GM18909 (cell line): Measurements from ENCODE around the gene HAS3.
A peak's percentile ranks its signal among the peaks of the same experiment; 100 is the strongest.
"Not testable (repeated sequence)": the region's sequence is repeated elsewhere in the genome, so short reads cannot be mapped to it uniquely, and the experiment has no call there.

Experiments used
- ATAC-seq: cut with Tn5 transposase; IDR thresholded peaks from one replicate; pipeline ENCODE4 v1.9.1; 2021; ENCODE audit warnings: mild to moderate bottlenecking; ENCODE audit not compliant: unreplicated experiment, poor library complexity

The HAS3 gene

GRCh38 chr16:69115837-69116236 lies 10.4 kb downstream of the HAS3 start:
- ATAC-seq, result no peak

GRCh38 chr16:69116256-69116875 lies 10.9 kb downstream of the HAS3 start:
- no peak for ATAC-seq

GRCh38 chr16:69116906-69117305 lies 11.5 kb downstream of the HAS3 start:
- no peak for ATAC-seq

GRCh38 chr16:69118468-69118867 lies 13.0 kb downstream of the HAS3 start:
- ATAC-seq, result no peak

GRCh38 chr16:69118994-69119393 lies 13.5 kb downstream of the HAS3 start:
- no peak for ATAC-seq

- ATAC-seq, result no peak
These were observed 14.1 kb downstream of the HAS3 start for GRCh38 chr16:69119536-69119935.

GRCh38 chr16:69120096-69120664 lies 14.7 kb downstream of the HAS3 start:
- ATAC-seq, result no peak

- ATAC-seq, result no peak
These were observed 18.5 kb downstream of the HAS3 start for GRCh38 chr16:69123910-69124309.

GRCh38 chr16:69124406-69124805 lies 19.0 kb downstream of the HAS3 start:
- not testable (repeated sequence) for ATAC-seq

GRCh38 chr16:69124961-69125360 lies 19.5 kb downstream of the HAS3 start:
- ATAC-seq, result not testable (repeated sequence)

- ATAC-seq, result no peak
These were observed 20.8 kb downstream of the HAS3 start for GRCh38 chr16:69126221-69126620.

- not testable (repeated sequence) for ATAC-seq
These were observed 21.3 kb downstream of the HAS3 start for GRCh38 chr16:69126801-69127200.

GRCh38 chr16:69127966-69128510 lies 22.6 kb downstream of the HAS3 start:
- no peak for ATAC-seq

- no peak for ATAC-seq
These were observed 25.0 kb downstream of the HAS3 start for GRCh38 chr16:69130461-69130860.

- ATAC-seq, result no peak
These were observed 25.9 kb downstream of the HAS3 start for GRCh38 chr16:69131167-69131838.

GRCh38 chr16:69131839-69132423 lies 26.5 kb downstream of the HAS3 start:
- peak; percentile 40 for ATAC-seq

- peak; percentile 89 for ATAC-seq
These were observed 27.2 kb downstream of the HAS3 start, which contains the start of the genes CHTF8 and UTP4 for GRCh38 chr16:69132424-69133252. CHTF8 (minus strand) TSS chr16:69132588; CDS start chr16:69121458, 11,130 bp downstream. UTP4 (plus strand) TSS chr16:69132649; CDS start chr16:69133460, 811 bp downstream.

- ATAC-seq, result no peak
These were observed 28.0 kb downstream of the HAS3 start for GRCh38 chr16:69133373-69133954.

- ATAC-seq, result no peak
These were observed 33.2 kb downstream of the HAS3 start for GRCh38 chr16:69138608-69139007.

- ATAC-seq, result not testable (repeated sequence)
These were observed 34.0 kb downstream of the HAS3 start for GRCh38 chr16:69139464-69139863.
